HEK293 (cell line): ENCODE measurements around the gene ZNF25.

ENCODE experiments used
- CTCF ChIA-PET: fragments of 350-600 bp; formaldehyde crosslinking; extraction: SDS; loops from one replicate; lab custom pipeline; 2021; ENCODE audit warnings: antibody characterized with exemption; lab: Yijun Ruan, JAX
- POLR2A ChIA-PET: fragments of 300-600 bp; formaldehyde crosslinking; extraction: SDS; loops from one replicate; lab custom pipeline; 2020; ENCODE audit warnings: antibody characterized with exemption, inconsistent platforms; lab: Yijun Ruan, JAX
- H3K27ac ChIP-seq: fragments of 200-500 bp; sonication (Bioruptor generic); 2 replicates; pipeline ENCODE4 v1.5.1; 2014; ENCODE audit warnings: low read depth, low read length, control low read depth, inconsistent platforms; ENCODE audit errors: extremely low read depth
- H3K36me3 ChIP-seq, 2 experiments: fragments of 200-500 bp in 1 of 2; sonication (Bioruptor generic) in 1 of 2; 1 replicate in 1 of 2; 2 replicates in 1 of 2; pipeline ENCODE4 v1.5.1; 2014 to 2017; ENCODE audit warnings: inconsistent platforms in 2 of 2, low read length in 2 of 2; ENCODE audit not compliant: control insufficient read depth in 2 of 2, insufficient read depth in 1 of 2
- H3K4me1 ChIP-seq: fragments of 200-500 bp; sonication (Bioruptor generic); 2 replicates; pipeline ENCODE4 v1.5.1; 2014; ENCODE audit warnings: mild to moderate bottlenecking, low read length, inconsistent platforms; ENCODE audit not compliant: control insufficient read depth, insufficient read depth
- H3K4me3 ChIP-seq: 2 replicates; pipeline ENCODE4 v1.5.1; 2011; ENCODE audit warnings: low read depth, mild to moderate bottlenecking, control low read depth, low read length, moderate library complexity
- H3K9me3 ChIP-seq: fragments of 200-500 bp; sonication (Bioruptor generic); 2 replicates; pipeline ENCODE4 v1.5.1; 2014; ENCODE audit warnings: low read depth, low read length, inconsistent platforms; ENCODE audit not compliant: control insufficient read depth, insufficient read depth
- GLI4 ChIP-seq: fragments of 450-650 bp; formaldehyde crosslinking; IDR thresholded peaks from 2 replicates; pipeline ENCODE4 v1.5.1; 2016; ENCODE audit warnings: missing biosample characterization, missing genetic modification characterization
- KLF10 ChIP-seq: fragments of 450-650 bp; IDR thresholded peaks from 2 replicates; pipeline ENCODE4 v1.5.1; 2018; ENCODE audit warnings: missing biosample characterization, mild to moderate bottlenecking, missing genetic modification characterization
- PATZ1 ChIP-seq: fragments of 450-650 bp; formaldehyde crosslinking; IDR thresholded peaks from 2 replicates; pipeline ENCODE4 v1.5.1; 2016; ENCODE audit warnings: missing biosample characterization, missing genetic modification characterization
- TCF7L2 ChIP-seq: IDR thresholded peaks from 2 replicates; pipeline ENCODE4 v1.6.1; 2011; ENCODE audit warnings: low read depth, mild to moderate bottlenecking, inconsistent platforms, low read length, moderate library complexity, borderline replicate concordance
- TRIM28 ChIP-seq: IDR thresholded peaks from 2 replicates; pipeline ENCODE4 v1.6.1; 2011; ENCODE audit warnings: low read length, control low read depth, borderline replicate concordance
- ZBTB44 ChIP-seq: fragments of 450-650 bp; IDR thresholded peaks from 2 replicates; pipeline ENCODE4 v1.5.1; 2018; ENCODE audit warnings: missing biosample characterization, mild to moderate bottlenecking, missing genetic modification characterization
- ZEB2 ChIP-seq: fragments of 450-650 bp; formaldehyde crosslinking; IDR thresholded peaks from 2 replicates; pipeline ENCODE4 v1.5.1; 2016; ENCODE audit warnings: missing biosample characterization, missing genetic modification characterization
- ZNF140 ChIP-seq: fragments of 450-650 bp; formaldehyde crosslinking; IDR thresholded peaks from 2 replicates; pipeline ENCODE4 v1.5.1; 2016; ENCODE audit warnings: missing biosample characterization, missing genetic modification characterization
- ZNF2 ChIP-seq: fragments of 450-650 bp; formaldehyde crosslinking; IDR thresholded peaks from 2 replicates; pipeline ENCODE4 v1.5.1; 2016; ENCODE audit warnings: missing biosample characterization, missing genetic modification characterization
- ZNF23 ChIP-seq: fragments of 450-650 bp; formaldehyde crosslinking; IDR thresholded peaks from 2 replicates; pipeline ENCODE4 v1.5.1; 2016; ENCODE audit warnings: missing biosample characterization, missing genetic modification characterization, borderline replicate concordance
- ZNF354C ChIP-seq: fragments of 450-650 bp; formaldehyde crosslinking; IDR thresholded peaks from 2 replicates; pipeline ENCODE4 v1.5.1; 2016; ENCODE audit warnings: missing biosample characterization, missing genetic modification characterization, low read depth, borderline replicate concordance
- ZNF473 ChIP-seq: fragments of 450-650 bp; formaldehyde crosslinking; IDR thresholded peaks from 2 replicates; pipeline ENCODE4 v1.5.1; 2017; ENCODE audit warnings: missing biosample characterization, missing genetic modification characterization
- ZNF529 ChIP-seq: fragments of 450-650 bp; formaldehyde crosslinking; IDR thresholded peaks from 2 replicates; pipeline ENCODE4 v1.5.1; 2017; ENCODE audit warnings: missing genetic modification characterization, missing biosample characterization; ENCODE audit not compliant: insufficient replicate concordance
- ZNF660 ChIP-seq: fragments of 450-650 bp; IDR thresholded peaks from 2 replicates; pipeline ENCODE4 v1.5.1; 2018; ENCODE audit warnings: missing biosample characterization, mild to moderate bottlenecking, missing genetic modification characterization
- ZNF776 ChIP-seq: fragments of 450-650 bp; formaldehyde crosslinking; IDR thresholded peaks from 2 replicates; pipeline ENCODE4 v1.5.0; 2017; ENCODE audit warnings: missing biosample characterization, missing genetic modification characterization, borderline replicate concordance
- ZNF792 ChIP-seq: fragments of 450-650 bp; formaldehyde crosslinking; IDR thresholded peaks from 2 replicates; pipeline ENCODE4 v1.5.1; 2016; ENCODE audit warnings: missing biosample characterization, missing genetic modification characterization
- ZNF830 ChIP-seq: fragments of 450-650 bp; IDR thresholded peaks from 2 replicates; pipeline ENCODE4 v1.5.0; 2018; ENCODE audit warnings: missing biosample characterization, missing genetic modification characterization, low read depth, mild to moderate bottlenecking, moderate library complexity
- TF ChIP-seq, protein P1 (sequence below): fragments of 450-650 bp; formaldehyde crosslinking; IDR thresholded peaks from 2 replicates; pipeline ENCODE4 v1.5.1; 2017; ENCODE audit warnings: missing biosample characterization, missing genetic modification characterization
- TF ChIP-seq, protein P2 (sequence below): fragments of 450-650 bp; formaldehyde crosslinking; IDR thresholded peaks from 2 replicates; pipeline ENCODE4 v1.5.1; 2016; ENCODE audit warnings: missing biosample characterization, missing genetic modification characterization
- TF ChIP-seq, protein P3 (sequence below): fragments of 450-650 bp; formaldehyde crosslinking; IDR thresholded peaks from 2 replicates; pipeline ENCODE4 v1.5.1; 2016; ENCODE audit warnings: missing biosample characterization, missing genetic modification characterization

The ZNF25 gene

GRCh38 chr10:38010119-38010903 lies 33.9 kb upstream of the ZNF25 start, which contains the start of gene ZNF33A (continued):
- TF ChIP-seq, protein P1, sequence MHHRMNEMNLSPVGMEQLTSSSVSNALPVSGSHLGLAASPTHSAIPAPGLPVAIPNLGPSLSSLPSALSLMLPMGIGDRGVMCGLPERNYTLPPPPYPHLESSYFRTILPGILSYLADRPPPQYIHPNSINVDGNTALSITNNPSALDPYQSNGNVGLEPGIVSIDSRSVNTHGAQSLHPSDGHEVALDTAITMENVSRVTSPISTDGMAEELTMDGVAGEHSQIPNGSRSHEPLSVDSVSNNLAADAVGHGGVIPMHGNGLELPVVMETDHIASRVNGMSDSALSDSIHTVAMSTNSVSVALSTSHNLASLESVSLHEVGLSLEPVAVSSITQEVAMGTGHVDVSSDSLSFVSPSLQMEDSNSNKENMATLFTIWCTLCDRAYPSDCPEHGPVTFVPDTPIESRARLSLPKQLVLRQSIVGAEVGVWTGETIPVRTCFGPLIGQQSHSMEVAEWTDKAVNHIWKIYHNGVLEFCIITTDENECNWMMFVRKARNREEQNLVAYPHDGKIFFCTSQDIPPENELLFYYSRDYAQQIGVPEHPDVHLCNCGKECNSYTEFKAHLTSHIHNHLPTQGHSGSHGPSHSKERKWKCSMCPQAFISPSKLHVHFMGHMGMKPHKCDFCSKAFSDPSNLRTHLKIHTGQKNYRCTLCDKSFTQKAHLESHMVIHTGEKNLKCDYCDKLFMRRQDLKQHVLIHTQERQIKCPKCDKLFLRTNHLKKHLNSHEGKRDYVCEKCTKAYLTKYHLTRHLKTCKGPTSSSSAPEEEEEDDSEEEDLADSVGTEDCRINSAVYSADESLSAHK (tag by site-specific recombination), result 0 out of 2 replicates have a peak, but pooled peaks have one; percentile 13
- no peak for TF ChIP-seq ZNF23 (tag by site-specific recombination)
- TF ChIP-seq ZNF830 (tag by site-specific recombination), result no peak
- no peak for TF ChIP-seq GLI4
- TF ChIP-seq KLF10 (tag by site-specific recombination), result no peak
- no peak for TF ChIP-seq ZBTB44 (tag by site-specific recombination)
- no peak; the same call in 1 of the 2 replicates for TF ChIP-seq ZNF660 (tag by site-specific recombination)
- TF ChIP-seq ZNF2, result peak; percentile 52; the same call in 1 of the 2 replicates
- no peak for TF ChIP-seq ZNF776 (tag by site-specific recombination)
- TF ChIP-seq, protein P2, sequence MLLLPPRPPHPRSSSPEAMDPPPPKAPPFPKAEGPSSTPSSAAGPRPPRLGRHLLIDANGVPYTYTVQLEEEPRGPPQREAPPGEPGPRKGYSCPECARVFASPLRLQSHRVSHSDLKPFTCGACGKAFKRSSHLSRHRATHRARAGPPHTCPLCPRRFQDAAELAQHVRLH (tag by site-specific recombination), result no peak; the same call in 1 of the 2 replicates
- TF ChIP-seq PATZ1 (tag by site-specific recombination), result no peak
- TF ChIP-seq TRIM28, result no peak
- peak; percentile 58 for TF ChIP-seq ZEB2 (tag by site-specific recombination)
- TF ChIP-seq ZNF792 (tag by site-specific recombination), result no peak

GRCh38 chr10:38007991-38008390 lies 31.5 kb upstream of the ZNF25 start:
- no peaks in the 10 kb centered on the region for H3K9me3 ChIP-seq
- ChIA-PET POLR2A (no interaction called here), CTCF (interaction anchor here (0.7 kb wide), 1 partner anchor 18 kb away, joined by 3 read pairs; no protein-coding TSS in a partner anchor)
- H3K4me3 ChIP-seq, result no peak overlapping the region
- no peak overlapping the region for H3K27ac ChIP-seq
- peaks cover 4 to 5% of the 10 kb centered on the region in 2 experiments; a peak in 2 of 3 replicates for H3K36me3 ChIP-seq
- no peaks in the 10 kb centered on the region for H3K4me1 ChIP-seq
- no peak for TF ChIP-seq ZEB2 (tag by site-specific recombination)
- no peak for TF ChIP-seq ZNF529
- no peak for TF ChIP-seq TCF7L2
- no peak for TF ChIP-seq ZNF473
- TF ChIP-seq ZNF354C, result no peak
- no peak for TF ChIP-seq ZNF140 (tag by site-specific recombination)
- TF ChIP-seq, protein P3, sequence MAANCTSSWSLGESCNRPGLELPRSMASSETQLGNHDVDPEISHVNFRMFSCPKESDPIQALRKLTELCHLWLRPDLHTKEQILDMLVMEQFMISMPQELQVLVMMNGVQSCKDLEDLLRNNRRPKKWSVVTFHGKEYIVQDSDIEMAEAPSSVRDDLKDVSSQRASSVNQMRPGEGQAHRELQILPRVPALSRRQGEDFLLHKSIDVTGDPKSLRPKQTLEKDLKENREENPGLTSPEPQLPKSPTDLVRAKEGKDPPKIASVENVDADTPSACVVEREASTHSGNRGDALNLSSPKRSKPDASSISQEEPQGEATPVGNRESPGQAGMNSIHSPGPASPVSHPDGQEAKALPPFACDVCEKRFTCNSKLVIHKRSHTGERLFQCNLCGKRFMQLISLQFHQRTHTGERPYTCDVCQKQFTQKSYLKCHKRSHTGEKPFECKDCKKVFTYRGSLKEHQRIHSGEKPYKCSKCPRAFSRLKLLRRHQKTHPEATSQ, result no peak
- TF ChIP-seq, protein P2 (tag by site-specific recombination), result no peak
- TF ChIP-seq KLF10 (tag by site-specific recombination), result no peak
